Panc1 (cell line): Measurements from ENCODE around the gene PM20D2. TPM values are rescaled to one million over a fixed set of nuclear protein-coding genes. Genes with fewer than 3 reads are reported as not detected.

Source experiments
- ATAC-seq: fragments of 200-7000 bp; cut with Tn5 transposase; 2 replicates; pipeline ENCODE4 v1.9.1; 2020; ENCODE audit warnings: mild to moderate bottlenecking, moderate library complexity
- BruUV-seq: library from RNA; stranded (reverse); fragments of 400-500 nt; replicated peaks from 2 replicates; lab custom pipeline; 2021; lab: Mats Ljungman, UMichigan
- CTCF ChIA-PET: fragments of 300-600 bp; sonication (Branson Sonifier 250); formaldehyde crosslinking; loops from one replicate; lab custom pipeline; 2022; ENCODE audit warnings: antibody characterized with exemption; lab: Charles Lee
- POLR2A ChIA-PET: fragments of 300-600 bp; sonication (Branson Sonifier 250); formaldehyde crosslinking; loops from one replicate; lab custom pipeline; 2022; ENCODE audit warnings: antibody characterized with exemption; lab: Charles Lee
- DNase-seq: peaks from one replicate; pipeline ENCODE4 v3.0.0-alpha.2; 2010; ENCODE audit warnings: low read depth, low spot score
- H3K27ac ChIP-seq: 2 replicates; pipeline ENCODE4 v1.5.1; 2011; ENCODE audit warnings: mild to moderate bottlenecking, low read length, inconsistent platforms
- H3K27me3 ChIP-seq: fragments of 200-500 bp; sonication (Bioruptor generic); 2 replicates; pipeline ENCODE4 v1.6.0; 2014; ENCODE audit warnings: low read length, inconsistent platforms; ENCODE audit not compliant: control insufficient read depth, insufficient read depth
- H3K36me3 ChIP-seq: fragments of 200-500 bp; sonication (Bioruptor generic); 2 replicates; pipeline ENCODE4 v1.5.1; 2014; ENCODE audit warnings: inconsistent platforms, mild to moderate bottlenecking, low read length, moderate library complexity; ENCODE audit not compliant: control insufficient read depth, insufficient read depth
- H3K4me1 ChIP-seq: 2 replicates; pipeline ENCODE4 v1.5.1; 2011; ENCODE audit warnings: inconsistent platforms, mild to moderate bottlenecking, low read length, moderate library complexity; ENCODE audit not compliant: control insufficient read depth, insufficient read depth
- H3K4me3 ChIP-seq, 2 experiments: 2 replicates each; pipeline ENCODE4 v1.5.1; 2011 to 2012; ENCODE audit warnings: low read depth in 2 of 2, low read length in 2 of 2, mild to moderate bottlenecking in 2 of 2, inconsistent platforms in 1 of 2, moderate library complexity in 1 of 2
- H3K9me3 ChIP-seq: fragments of 200-500 bp; sonication (Bioruptor generic); 2 replicates; pipeline ENCODE4 v1.5.1; 2014; ENCODE audit warnings: low read depth, mild to moderate bottlenecking, inconsistent platforms, low read length, moderate library complexity; ENCODE audit not compliant: control insufficient read depth, insufficient read depth
- POLR2AphosphoS5 ChIP-seq: IDR thresholded peaks from 2 replicates; pipeline ENCODE4 v1.6.1; 2012; ENCODE audit warnings: mild to moderate bottlenecking, low read depth, low read length, moderate library complexity
- REST ChIP-seq, 2 experiments: IDR thresholded peaks; 2 replicates each; pipeline ENCODE4 v1.6.1; 2011 to 2012; ENCODE audit warnings: low read depth in 2 of 2, control low read depth in 1 of 2, low read length in 1 of 2, mild to moderate bottlenecking in 1 of 2, moderate library complexity in 1 of 2; ENCODE audit not compliant: insufficient read depth in 1 of 2
- SIN3A ChIP-seq: IDR thresholded peaks from 2 replicates; pipeline ENCODE4 v1.6.1; 2012; ENCODE audit warnings: low read depth, mild to moderate bottlenecking, low read length, moderate library complexity, borderline replicate concordance; ENCODE audit not compliant: insufficient read depth
- TCF7L2 ChIP-seq: IDR thresholded peaks from 2 replicates; pipeline ENCODE4 v1.6.1; 2011; ENCODE audit warnings: mild to moderate bottlenecking, low read depth, low read length, inconsistent platforms
- in situ Hi-C: cut with HindIII; loops from 2 replicates; pipeline ENCODE4 v1.10.0; 2016; ENCODE audit warnings: low sequenced_read_pairs, low pct_unique_long_range_greater_than_20kb
- intact Hi-C: fragments of 100-400 bp; cut with micrococcal nuclease; formaldehyde crosslinking; loops from one replicate; pipeline ENCODE4 v1.10.0; 2022; ENCODE audit not compliant: unreplicated experiment
- total RNA-seq: library from RNA; stranded (reverse); gene quantifications from one replicate; pipeline ENCODE4 v1.2.1, GENCODE V29; 2021; ENCODE audit not compliant: unreplicated experiment
- TF ChIP-seq, protein P1 (sequence below): fragments of 450-650 bp; IDR thresholded peaks from 2 replicates; pipeline ENCODE4 v1.5.1; 2017; ENCODE audit warnings: mild to moderate bottlenecking

The PM20D2 gene
- total RNA-seq, 1 experiment from 2014 or later = 13.6 TPM

DNA sequence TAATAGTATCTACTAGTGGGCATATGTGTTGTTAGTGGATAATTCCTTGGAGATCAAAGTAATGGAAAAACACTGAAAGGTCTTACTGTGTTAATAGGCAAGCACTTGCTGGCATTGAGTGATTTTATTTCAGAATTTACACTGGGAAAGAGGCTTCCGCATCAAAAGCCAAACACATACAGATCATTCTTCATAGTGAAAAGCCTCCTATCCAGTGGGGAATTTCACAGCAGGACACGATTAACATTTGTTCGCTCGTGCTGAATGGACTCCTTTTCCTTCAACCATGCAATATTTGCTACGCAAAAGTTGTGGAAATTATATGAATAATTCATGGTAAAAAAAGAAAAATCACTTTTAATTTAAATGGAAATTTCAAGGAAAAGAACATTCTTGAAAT lies 44.9 kb downstream of the PM20D2 start:
- in situ Hi-C loops (no loop called here), intact Hi-C loops (no loop called here)
- Histone ChIP-seq H3K36me3 (no peaks in the 10 kb centered on the region), H3K9me3 (peaks cover 9% of the 10 kb centered on the region; the same call in 1 of the 2 replicates), H3K4me3 (no peak overlapping the region), H3K27me3 (peaks cover 2% of the 10 kb centered on the region; the same call in 1 of the 2 replicates), H3K27ac (no peak overlapping the region), H3K4me1 (no peaks in the 10 kb centered on the region)
- ATAC-seq (no peak), DNase-seq (no peak)
- BruUV-seq = no TSS peak
- no peak for TF ChIP-seq POLR2AphosphoS5
- TF ChIP-seq, protein P1, sequence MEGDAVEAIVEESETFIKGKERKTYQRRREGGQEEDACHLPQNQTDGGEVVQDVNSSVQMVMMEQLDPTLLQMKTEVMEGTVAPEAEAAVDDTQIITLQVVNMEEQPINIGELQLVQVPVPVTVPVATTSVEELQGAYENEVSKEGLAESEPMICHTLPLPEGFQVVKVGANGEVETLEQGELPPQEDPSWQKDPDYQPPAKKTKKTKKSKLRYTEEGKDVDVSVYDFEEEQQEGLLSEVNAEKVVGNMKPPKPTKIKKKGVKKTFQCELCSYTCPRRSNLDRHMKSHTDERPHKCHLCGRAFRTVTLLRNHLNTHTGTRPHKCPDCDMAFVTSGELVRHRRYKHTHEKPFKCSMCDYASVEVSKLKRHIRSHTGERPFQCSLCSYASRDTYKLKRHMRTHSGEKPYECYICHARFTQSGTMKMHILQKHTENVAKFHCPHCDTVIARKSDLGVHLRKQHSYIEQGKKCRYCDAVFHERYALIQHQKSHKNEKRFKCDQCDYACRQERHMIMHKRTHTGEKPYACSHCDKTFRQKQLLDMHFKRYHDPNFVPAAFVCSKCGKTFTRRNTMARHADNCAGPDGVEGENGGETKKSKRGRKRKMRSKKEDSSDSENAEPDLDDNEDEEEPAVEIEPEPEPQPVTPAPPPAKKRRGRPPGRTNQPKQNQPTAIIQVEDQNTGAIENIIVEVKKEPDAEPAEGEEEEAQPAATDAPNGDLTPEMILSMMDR = no peak
- no peak for TF ChIP-seq REST (IDR thresholded peaks at IDR 0.05; ENCODE audit: insufficient read depth in 1 of 2, low read depth in 2 of 2, low read length in 1 of 2)
- no peak for TF ChIP-seq TCF7L2
- no peak for TF ChIP-seq SIN3A
- ChIA-PET POLR2A (interaction anchor here (0.6 kb wide), 1 partner anchor 28 kb away, joined by 3 read pairs; no protein-coding TSS in a partner anchor), CTCF (no interaction called here)

GRCh38 chr6:89194559-89194958 lies 48.7 kb downstream of the PM20D2 start:
- no TSS peak for BruUV-seq
- Histone ChIP-seq H3K27ac (no peak overlapping the region), H3K36me3 (no peaks in the 10 kb centered on the region), H3K4me1 (no peaks in the 10 kb centered on the region), H3K27me3 (peaks cover 4% of the 10 kb centered on the region; the same call in 1 of the 2 replicates), H3K9me3 (peaks cover 9% of the 10 kb centered on the region; the same call in 1 of the 2 replicates), H3K4me3 (no peak overlapping the region)
- ATAC-seq = no peak
- in situ Hi-C loops = no loop called here
- TF ChIP-seq POLR2AphosphoS5 (no peak), TCF7L2 (no peak), SIN3A (no peak), REST (IDR thresholded peaks at IDR 0.05; ENCODE audit: insufficient read depth in 1 of 2, low read depth in 2 of 2, low read length in 1 of 2) (no peak)
- TF ChIP-seq, protein P1 = no peak
- ChIA-PET POLR2A (no interaction called here), CTCF (interaction anchor here (0.7 kb wide), 1 partner anchor 182 kb away, joined by 3 read pairs; no protein-coding TSS in a partner anchor)
- DNase-seq = no peak
- intact Hi-C loops = no loop called here
